SU-DHL-6 (cell line): Measurements from ENCODE around the gene DNALI1.

ENCODE experiments used
- H2AFZ ChIP-seq: fragments of 200-600 bp; sonication (generic); 2 replicates; pipeline ENCODE4 v1.6.1; 2014; ENCODE audit warnings: low read depth, mild to moderate bottlenecking, moderate library complexity, mixed read lengths, antibody characterized with exemption, low read length; ENCODE audit not compliant: severe bottlenecking
- H3F3A ChIP-seq: fragments of 200-600 bp; shearing (Covaris generic); 2 replicates; pipeline ENCODE4 v1.6.0; 2016; ENCODE audit warnings: antibody characterized with exemption, mild to moderate bottlenecking; ENCODE audit not compliant: insufficient read depth
- H3K27ac ChIP-seq: fragments of 200-600 bp; sonication (generic); 2 replicates; pipeline ENCODE4 v1.5.1; 2016; ENCODE audit warnings: low read depth, mild to moderate bottlenecking, low read length, moderate library complexity, mixed read lengths
- H3K27me3 ChIP-seq: fragments of 200-600 bp; sonication (generic), shearing (Covaris generic); 2 replicates; pipeline ENCODE4 v1.6.0; 2014; ENCODE audit warnings: mild to moderate bottlenecking, low read length
- H3K36me3 ChIP-seq: fragments of 200-600 bp; sonication (generic); 2 replicates; pipeline ENCODE4 v1.6.1; 2014; ENCODE audit warnings: mild to moderate bottlenecking, low read length, mixed read lengths
- H3K4me2 ChIP-seq: fragments of 300-600, 200-600 bp; shearing (Covaris generic), sonication (generic); 2 replicates; pipeline ENCODE4 v1.6.0; 2014; ENCODE audit warnings: low read length, low read depth, mild to moderate bottlenecking; ENCODE audit not compliant: poor library complexity, severe bottlenecking
- H3K4me3 ChIP-seq: fragments of 200-600 bp; sonication (generic); 2 replicates; pipeline ENCODE4 v1.5.1; 2014; ENCODE audit warnings: antibody characterized with exemption, low read length, mild to moderate bottlenecking, mixed read lengths; ENCODE audit not compliant: insufficient read depth, poor library complexity, severe bottlenecking
- H3K79me2 ChIP-seq: fragments of 200-600 bp; sonication (generic); 2 replicates; pipeline ENCODE4 v1.6.1; 2014; ENCODE audit warnings: mild to moderate bottlenecking, low read length, moderate library complexity; ENCODE audit not compliant: insufficient read depth
- H3K9ac ChIP-seq: fragments of 200-600 bp; sonication (generic); 2 replicates; pipeline ENCODE4 v1.7.0; 2014; ENCODE audit warnings: mild to moderate bottlenecking, low read length
- H3K9me2 ChIP-seq: fragments of 200-600 bp; sonication (generic); replicated peaks from 2 replicates; pipeline ENCODE4 v1.6.1; 2014; ENCODE audit warnings: low read length; ENCODE audit not compliant: insufficient read depth
- H3K9me3 ChIP-seq: fragments of 200-600 bp; sonication (generic); 2 replicates; pipeline ENCODE4 v1.6.1; 2014; ENCODE audit warnings: low read length, mixed read lengths; ENCODE audit not compliant: insufficient read depth
- H4K20me1 ChIP-seq: fragments of 200-600 bp; sonication (generic); 2 replicates; pipeline ENCODE4 v1.6.1; 2014; ENCODE audit warnings: low read depth, mild to moderate bottlenecking, antibody characterized with exemption, low read length, moderate library complexity, mixed read lengths
- EZH2phosphoT487 ChIP-seq: fragments of 200-600 bp; sonication (generic), shearing (Covaris generic); conservative IDR thresholded peaks from 2 replicates; pipeline ENCODE4 v1.6.1; 2018; ENCODE audit warnings: mild to moderate bottlenecking, antibody characterized with exemption, low read length, moderate library complexity, mixed read lengths
- TF ChIP-seq, protein P1 (sequence below): fragments of 200-600 bp; sonication (generic); IDR thresholded peaks from one replicate; pipeline ENCODE4 v1.5.1; 2017; ENCODE audit warnings: antibody characterized with exemption, mild to moderate bottlenecking, low read length, moderate library complexity; ENCODE audit not compliant: insufficient read depth, poor library complexity, severe bottlenecking

Gene DNALI1

DNA sequence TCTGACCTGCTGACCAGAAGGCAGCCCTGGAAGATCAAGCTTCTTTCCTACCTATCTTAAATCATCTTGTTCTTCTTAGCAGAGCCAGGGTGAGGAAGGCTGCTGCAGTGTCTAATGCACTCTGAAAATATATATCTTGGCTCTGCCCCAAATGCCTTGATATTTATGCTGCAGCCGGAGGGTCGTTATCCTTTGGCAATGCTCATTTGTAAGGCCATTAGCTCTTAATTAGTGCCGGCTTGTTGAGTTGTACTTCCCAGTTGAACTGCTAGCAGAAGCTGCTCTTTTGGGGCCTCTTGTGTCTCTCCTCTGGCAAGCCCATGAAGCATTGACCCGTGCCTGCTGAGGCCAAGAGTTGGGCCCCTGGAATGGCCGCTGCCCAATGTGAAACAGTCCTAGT, 43.2 kb downstream of the DNALI1 start:
- H3K27ac ChIP-seq = no peak overlapping the region
- TF ChIP-seq, protein P1, sequence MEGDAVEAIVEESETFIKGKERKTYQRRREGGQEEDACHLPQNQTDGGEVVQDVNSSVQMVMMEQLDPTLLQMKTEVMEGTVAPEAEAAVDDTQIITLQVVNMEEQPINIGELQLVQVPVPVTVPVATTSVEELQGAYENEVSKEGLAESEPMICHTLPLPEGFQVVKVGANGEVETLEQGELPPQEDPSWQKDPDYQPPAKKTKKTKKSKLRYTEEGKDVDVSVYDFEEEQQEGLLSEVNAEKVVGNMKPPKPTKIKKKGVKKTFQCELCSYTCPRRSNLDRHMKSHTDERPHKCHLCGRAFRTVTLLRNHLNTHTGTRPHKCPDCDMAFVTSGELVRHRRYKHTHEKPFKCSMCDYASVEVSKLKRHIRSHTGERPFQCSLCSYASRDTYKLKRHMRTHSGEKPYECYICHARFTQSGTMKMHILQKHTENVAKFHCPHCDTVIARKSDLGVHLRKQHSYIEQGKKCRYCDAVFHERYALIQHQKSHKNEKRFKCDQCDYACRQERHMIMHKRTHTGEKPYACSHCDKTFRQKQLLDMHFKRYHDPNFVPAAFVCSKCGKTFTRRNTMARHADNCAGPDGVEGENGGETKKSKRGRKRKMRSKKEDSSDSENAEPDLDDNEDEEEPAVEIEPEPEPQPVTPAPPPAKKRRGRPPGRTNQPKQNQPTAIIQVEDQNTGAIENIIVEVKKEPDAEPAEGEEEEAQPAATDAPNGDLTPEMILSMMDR = no peak
- TF ChIP-seq EZH2phosphoT487 = no peak
- peaks cover 8% of the 10 kb centered on the region for H3K79me2 ChIP-seq
- H3K27me3 ChIP-seq = no peaks in the 10 kb centered on the region
- H3K9me3 ChIP-seq = no peaks in the 10 kb centered on the region
- no peak overlapping the region for H3K4me2 ChIP-seq
- no peaks in the 10 kb centered on the region for H4K20me1 ChIP-seq
- H3K36me3 ChIP-seq = no peaks in the 10 kb centered on the region
- no peaks in the 10 kb centered on the region for H3F3A ChIP-seq
- no peaks in the 10 kb centered on the region for H3K9me2 ChIP-seq
- H3K4me3 ChIP-seq = no peak overlapping the region
- no peak overlapping the region for H2AFZ ChIP-seq
- no peak overlapping the region for H3K9ac ChIP-seq

DNA sequence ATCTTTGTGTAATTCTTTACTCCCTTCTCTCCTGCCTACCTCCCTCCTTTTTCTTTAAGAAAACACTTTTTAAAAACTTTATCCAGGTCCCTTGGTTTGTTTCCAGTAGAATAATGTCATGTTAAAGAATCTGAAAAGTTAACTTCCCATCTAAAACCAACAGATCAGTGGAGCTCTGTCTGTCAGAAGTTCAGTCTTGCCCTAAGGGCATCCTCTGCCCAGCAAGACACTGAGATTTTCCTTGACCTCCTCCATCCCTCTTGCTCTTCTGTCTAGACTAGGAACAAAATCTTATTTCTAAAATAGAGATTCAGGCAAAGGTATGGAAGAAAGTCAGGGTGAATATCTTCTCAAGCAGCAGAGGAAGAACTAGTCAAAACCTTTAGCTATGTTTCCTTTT, 44.7 kb downstream of the DNALI1 start:
- H3K27me3 ChIP-seq = no peaks in the 10 kb centered on the region
- H3K4me2 ChIP-seq = no peak overlapping the region
- H3K36me3 ChIP-seq = no peaks in the 10 kb centered on the region
- H3K9ac ChIP-seq = no peak overlapping the region
- H3K79me2 ChIP-seq = no peaks in the 10 kb centered on the region
- H3K9me2 ChIP-seq = no peaks in the 10 kb centered on the region
- no peak overlapping the region for H2AFZ ChIP-seq
- no peaks in the 10 kb centered on the region for H3F3A ChIP-seq
- no peak overlapping the region for H3K4me3 ChIP-seq
- no peaks in the 10 kb centered on the region for H3K9me3 ChIP-seq
- H4K20me1 ChIP-seq = no peaks in the 10 kb centered on the region
- TF ChIP-seq, protein P1 = no peak
- H3K27ac ChIP-seq = no peak overlapping the region

DNA sequence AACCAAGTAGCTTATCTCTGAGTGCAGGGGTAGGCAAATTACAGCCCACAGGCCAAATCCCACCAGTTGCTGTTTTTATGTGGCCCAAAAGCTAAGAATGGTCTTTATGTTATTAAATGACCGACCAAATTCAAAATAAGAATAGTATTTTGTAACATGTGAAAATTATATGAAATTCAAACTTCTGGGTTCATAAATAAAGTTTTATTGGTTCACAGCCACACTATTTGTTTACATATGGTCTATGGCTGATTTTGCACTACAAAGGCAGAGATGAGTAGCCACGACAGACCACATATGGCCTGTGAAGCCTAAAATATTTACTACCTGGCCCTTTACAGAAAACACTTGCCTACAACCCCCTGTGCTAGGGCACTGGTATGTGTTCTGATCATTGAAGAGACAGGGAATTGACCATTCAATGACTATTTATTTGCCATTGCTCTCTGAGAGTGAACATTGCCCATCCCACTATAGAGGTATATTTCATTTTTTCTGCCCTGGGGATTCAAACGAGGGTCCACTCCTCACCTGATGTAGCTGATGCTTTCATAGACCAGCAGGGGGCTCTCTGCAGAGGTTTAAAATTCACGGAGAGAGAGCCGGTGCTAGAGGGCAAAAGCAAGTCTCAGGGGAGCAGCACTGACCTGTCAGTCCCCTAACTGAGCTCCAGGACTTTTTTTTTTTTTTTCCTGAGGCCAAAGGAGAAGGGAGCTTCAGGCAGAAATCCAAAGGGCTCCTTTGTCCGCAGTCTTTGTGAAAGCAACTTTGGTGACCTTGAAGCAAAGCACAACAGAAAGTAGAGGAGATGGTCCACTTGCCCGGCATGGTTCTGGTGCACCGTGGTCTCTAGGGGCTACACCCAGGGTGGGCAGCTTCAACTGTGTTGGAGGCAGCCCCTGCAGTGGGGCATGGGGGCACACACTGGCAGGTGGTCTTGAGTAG, 46.3 kb downstream of the DNALI1 start:
- no peaks in the 10 kb centered on the region for H3K36me3 ChIP-seq
- no peak overlapping the region for H3K4me2 ChIP-seq
- no peaks in the 10 kb centered on the region for H3K9me3 ChIP-seq
- H3K9me2 ChIP-seq = no peaks in the 10 kb centered on the region
- no peak overlapping the region for H3K27ac ChIP-seq
- H3K27me3 ChIP-seq = no peaks in the 10 kb centered on the region
- no peaks in the 10 kb centered on the region for H3K79me2 ChIP-seq
- H3F3A ChIP-seq = no peaks in the 10 kb centered on the region
- no peak overlapping the region for H2AFZ ChIP-seq
- H4K20me1 ChIP-seq = no peaks in the 10 kb centered on the region
- TF ChIP-seq, protein P1 = peak; percentile 74
- no peak for TF ChIP-seq EZH2phosphoT487
- H3K4me3 ChIP-seq = no peak overlapping the region
- no peak overlapping the region for H3K9ac ChIP-seq
